A172 (cell line): Measurements from ENCODE around the gene CDR2L. TPM values are rescaled to one million over a fixed set of nuclear protein-coding genes. Genes with fewer than 3 reads are reported as not detected.
"Not testable (repeated sequence)": the region's sequence is repeated elsewhere in the genome, so short reads cannot be mapped to it uniquely, and the experiment has no call there.

ENCODE experiments used
- DNase-seq: peaks from one replicate; pipeline ENCODE4 v3.0.0-alpha.2; 2015; ENCODE audit warnings: low spot score
- total RNA-seq: library from RNA; depleted of rRNA; stranded (reverse); fragments of >200 nt; shearing (Covaris generic); gene quantifications from 2 replicates; pipeline ENCODE4 v1.2.3, GENCODE V29; 2014

CDR2L gene
- total RNA-seq, 1 experiment from 2014 or later: 26.6 TPM

- DNase-seq: no peak
Observed at GRCh38 chr17:74981318-74981978, 6.0 kb upstream of the CDR2L start.

DNA sequence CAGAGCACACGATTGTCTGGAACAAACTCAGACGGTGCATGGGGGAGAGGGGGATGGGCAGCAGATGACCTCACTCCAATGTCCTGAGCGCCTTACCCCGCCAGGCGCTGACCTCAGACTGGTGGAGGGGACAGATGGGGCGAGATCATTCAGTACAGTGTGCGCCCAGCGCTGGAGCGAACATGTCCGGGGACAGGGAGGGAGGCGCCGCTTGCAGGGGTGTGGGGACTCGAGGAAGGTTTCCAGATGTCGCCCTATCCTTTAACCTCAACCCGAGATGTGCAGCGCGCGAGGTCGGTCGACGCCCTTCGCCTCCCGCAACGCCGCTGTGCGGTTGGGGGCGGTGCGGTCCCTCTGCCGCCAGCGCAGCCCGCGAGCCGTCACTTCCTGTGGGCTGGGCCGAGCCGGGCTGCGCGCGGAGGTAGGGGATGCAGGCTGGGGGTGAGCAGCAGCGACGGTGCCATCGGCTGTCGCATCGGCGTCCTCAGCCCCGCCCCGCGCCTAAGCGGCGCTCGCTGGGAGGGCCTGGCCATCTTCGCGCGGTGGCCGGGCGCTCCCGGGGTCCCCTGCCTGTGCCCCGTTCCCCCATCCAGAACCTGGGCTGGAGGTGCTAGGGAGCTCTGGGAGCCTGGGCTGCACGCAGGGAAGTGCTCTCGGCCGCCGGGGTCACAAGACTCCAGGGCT is 5.3 kb upstream of the CDR2L start:
- peak; percentile 68 for DNase-seq

DNA sequence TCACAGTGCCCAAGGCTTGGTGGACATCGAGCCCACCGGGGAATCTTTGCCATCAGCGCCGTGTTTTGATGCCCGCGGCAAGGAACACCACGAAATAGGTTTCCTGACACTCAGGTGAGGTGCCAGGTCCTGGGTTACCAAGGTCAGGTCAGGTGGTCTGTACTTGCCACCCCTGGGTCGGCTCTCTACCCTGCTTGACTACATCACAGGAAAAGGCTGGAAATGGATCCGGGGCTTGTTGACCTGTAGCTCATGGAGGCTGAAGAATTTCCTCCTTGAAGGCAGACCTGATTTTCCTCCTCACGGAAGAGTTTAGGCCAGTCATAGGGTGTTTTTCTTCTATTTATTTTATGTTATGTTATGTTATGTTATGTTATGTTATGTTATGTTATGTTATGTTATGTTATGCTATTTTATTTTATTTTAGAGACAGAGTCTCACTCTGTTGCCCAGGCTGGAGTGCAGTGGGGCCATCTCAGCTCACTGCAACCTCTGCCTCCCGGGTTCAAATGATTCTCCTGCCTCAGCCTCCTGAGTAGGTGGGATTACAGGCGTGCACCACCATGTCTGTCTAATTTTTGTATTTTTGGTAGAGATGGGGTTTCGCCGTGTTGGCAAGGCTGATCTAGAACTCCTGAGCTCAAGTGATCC is 4.6 kb upstream of the CDR2L start:
- not testable (repeated sequence) for DNase-seq

DNA sequence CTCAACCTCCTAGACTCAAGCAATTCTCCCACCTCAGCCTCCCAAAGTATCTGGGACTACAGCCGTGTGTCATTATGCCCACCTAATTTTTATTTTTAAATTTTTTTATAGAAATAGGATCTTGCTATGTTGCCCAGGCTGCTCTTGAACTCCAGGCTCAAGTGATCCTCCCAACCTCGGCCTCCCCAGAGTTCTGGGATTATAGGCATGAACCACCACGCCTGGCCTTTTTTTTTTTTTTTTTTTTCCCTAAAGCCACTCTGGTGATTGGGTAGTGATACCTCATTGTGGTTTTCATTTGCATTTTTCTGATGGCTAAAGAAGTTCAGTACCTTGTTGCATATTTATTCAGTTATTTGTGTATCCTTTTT is 1.2 kb upstream of the CDR2L start:
- DNase-seq: no peak

- peak; percentile 62 for DNase-seq
Observed at GRCh38 chr17:74987909-74988711, 678 bp downstream of the CDR2L start.

- no peak for DNase-seq
Observed at GRCh38 chr17:74990581-74991105, 3.2 kb downstream of the CDR2L start.

DNA sequence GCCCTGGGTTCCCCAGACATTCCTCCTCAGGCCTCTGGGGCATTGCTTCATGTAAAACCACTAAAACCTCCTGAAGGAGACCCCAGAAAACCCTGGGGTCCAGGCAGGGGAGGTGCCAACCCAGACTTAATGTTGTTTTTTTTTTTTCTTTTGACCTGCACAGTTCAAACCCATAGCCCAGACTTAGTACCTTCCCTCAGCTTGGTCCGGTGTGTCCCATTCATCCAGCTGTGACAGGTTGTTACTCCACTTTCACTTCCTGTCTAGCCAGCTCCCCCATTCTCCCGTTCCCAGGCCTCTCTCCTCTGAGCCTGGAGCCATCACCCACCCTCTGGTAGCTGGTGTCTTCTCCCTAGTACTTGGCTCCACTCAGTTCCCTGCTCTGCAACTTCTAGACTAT is 4.8 kb downstream of the CDR2L start:
- DNase-seq: peak; percentile 11

DNA sequence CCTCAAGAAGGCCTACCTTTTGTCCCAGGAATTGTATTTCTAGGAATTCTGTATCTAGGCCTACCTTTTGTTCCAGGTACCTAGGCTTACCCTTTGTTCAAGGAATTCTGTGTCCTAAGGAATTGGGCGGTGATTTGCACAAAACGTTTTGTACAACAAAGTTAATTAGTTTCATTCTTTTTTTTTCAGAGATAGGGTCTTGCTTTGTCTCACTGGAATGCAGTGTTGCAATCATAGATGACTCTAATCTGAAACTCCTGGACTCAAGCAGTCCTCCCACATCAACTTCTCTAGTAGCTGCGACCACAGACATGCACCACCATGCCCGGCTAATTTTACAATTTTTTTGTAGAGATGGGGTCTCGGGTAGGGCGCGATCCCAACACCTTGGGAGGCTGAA is 7.0 kb downstream of the CDR2L start:
- no peak for DNase-seq

DNA sequence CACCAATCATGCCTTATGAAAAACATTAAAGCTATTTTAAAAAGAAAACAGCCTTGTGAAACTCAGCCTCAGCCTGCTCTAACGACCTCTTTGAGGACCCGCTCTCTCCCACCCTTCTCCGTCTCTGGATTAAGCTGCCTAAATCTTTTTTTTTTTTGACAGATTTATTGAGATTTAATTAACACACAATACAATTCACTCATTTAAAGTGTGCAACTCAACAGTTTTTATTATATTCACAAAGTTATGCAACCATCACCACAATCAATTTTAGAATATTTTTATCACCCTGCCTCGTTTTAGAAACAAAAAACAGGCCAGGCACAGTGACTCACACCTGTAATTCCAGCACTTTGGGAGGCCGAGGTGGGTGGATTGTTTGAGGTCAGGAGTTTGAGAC is 8.4 kb downstream of the CDR2L start:
- no peak for DNase-seq

GRCh38 chr17:74998783-74999182 is 11.4 kb downstream of the CDR2L start:
- no peak for DNase-seq

DNA sequence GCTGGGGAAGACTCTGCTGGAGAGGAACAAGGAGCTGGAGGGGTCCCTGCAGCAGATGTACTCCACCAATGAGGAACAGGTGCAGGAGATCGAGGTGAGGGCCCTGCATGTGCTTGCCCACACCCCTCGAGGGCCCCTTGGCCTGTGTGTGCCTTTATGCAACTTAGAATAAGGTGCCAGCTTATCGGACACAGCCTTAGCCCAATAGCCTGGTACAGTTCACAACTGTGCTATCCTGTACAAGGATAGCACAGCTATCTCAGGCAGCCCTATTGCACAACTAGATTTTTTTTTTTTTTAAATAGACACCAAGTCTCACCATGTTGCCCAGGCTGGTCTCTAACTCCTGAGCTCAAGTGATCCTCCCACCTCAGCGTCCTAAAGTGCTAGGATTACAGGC is 12.1 kb downstream of the CDR2L start:
- DNase-seq: no peak

GRCh38 chr17:75001915-75002843 is 14.7 kb downstream of the CDR2L start:
- no peak for DNase-seq

- DNase-seq: no peak
Observed at GRCh38 chr17:75003070-75003956, 15.9 kb downstream of the CDR2L start.

- DNase-seq: no peak
Observed at GRCh38 chr17:75003957-75004355, 16.5 kb downstream of the CDR2L start.

DNA sequence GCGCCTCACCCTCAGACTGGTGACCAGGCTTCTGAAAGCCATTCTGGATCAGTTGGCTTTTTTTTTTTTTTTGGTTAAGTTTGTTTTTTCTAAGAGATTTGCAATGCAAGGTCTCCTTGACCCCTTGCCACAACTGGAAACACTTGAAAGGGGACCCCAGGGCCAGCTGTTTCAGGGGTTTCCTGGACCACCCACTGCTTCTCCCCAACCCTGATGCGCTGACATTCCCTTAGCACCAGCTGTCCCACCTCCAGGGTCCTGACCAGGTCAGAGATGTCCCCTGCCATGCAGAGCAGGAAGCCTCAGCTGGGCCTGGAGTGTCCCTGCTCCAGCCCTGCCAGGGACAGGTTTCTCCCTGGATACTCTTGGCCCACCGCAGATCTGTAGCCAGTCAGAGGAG is 16.9 kb downstream of the CDR2L start:
- no peak for DNase-seq

DNA sequence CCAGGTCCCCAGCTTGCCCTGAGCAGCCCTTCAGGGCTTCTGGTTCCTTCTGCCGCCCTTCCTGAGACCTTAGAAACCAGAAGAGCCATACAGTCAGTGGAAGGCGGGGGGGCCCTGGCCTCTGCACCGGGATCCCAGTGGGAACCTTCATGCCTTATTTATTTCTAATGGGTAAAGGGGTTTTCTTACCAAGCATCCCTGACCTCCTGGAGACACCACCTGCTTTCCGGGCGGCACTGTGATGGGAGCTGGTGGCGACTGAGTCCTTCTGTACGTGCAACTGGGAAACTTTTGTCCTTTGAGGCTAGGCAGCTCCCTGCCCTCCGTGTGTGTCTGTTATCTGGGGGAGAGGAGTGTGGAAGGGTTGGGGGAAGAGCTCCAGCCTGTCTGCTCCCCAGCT is 17.9 kb downstream of the CDR2L start:
- DNase-seq: no peak

- not testable (repeated sequence) for DNase-seq
Observed at GRCh38 chr17:75006084-75006483, 18.7 kb downstream of the CDR2L start.

DNA sequence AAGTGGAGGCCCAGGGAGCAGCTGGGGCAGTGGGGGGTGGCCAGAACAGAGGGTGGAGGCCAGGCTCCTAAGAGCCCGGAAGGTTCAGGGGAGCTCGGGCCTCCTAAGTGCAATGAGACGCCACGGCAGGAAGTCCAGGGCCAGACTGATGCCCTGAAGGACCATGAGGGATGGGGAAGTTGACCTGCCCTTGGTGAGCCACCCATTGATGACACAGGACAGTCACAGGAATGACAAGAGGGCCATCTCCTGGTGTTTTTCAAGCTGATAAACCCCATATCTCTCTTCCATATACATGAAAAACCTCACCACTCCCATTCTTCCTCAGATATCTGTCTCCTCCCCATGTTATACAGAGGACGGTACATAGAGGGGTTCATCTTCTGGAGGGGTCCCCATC is 19.2 kb downstream of the CDR2L start:
- DNase-seq: no peak

GRCh38 chr17:75008373-75008772 is 20.9 kb downstream of the CDR2L start:
- DNase-seq: no peak

- no peak for DNase-seq
Observed at GRCh38 chr17:75009139-75009724, 21.8 kb downstream of the CDR2L start.
